RWPE2 (cell line): ENCODE results near the gene NUPR1.

Experiments used
- ATAC-seq: fragments of 200-7000 bp; cut with Tn5 transposase; 3 replicates; pipeline ENCODE4 v1.9.1; 2021; ENCODE audit warnings: low read depth
- DNase-seq: peaks from one replicate; pipeline ENCODE4 v3.0.0-alpha.2; 2020; ENCODE audit warnings: low spot score
- H3K27ac ChIP-seq: fragments of 450-650 bp; 2 replicates; pipeline ENCODE4 v1.5.1; 2017; ENCODE audit warnings: mild to moderate bottlenecking; ENCODE audit not compliant: poor library complexity, severe bottlenecking
- H3K27me3 ChIP-seq: fragments of 250-450 bp; sonication (Bioruptor Pico); 2 replicates; pipeline ENCODE4 v1.5.1; 2021; ENCODE audit warnings: mild to moderate bottlenecking, moderate library complexity; ENCODE audit not compliant: insufficient read depth, poor library complexity, severe bottlenecking
- H3K36me3 ChIP-seq: fragments of 250-450 bp; sonication (Bioruptor Pico); 2 replicates; pipeline ENCODE4 v1.5.1; 2020; ENCODE audit warnings: low read depth, mild to moderate bottlenecking, moderate library complexity
- H3K4me1 ChIP-seq: fragments of 250-450 bp; sonication (Bioruptor Pico); 2 replicates; pipeline ENCODE4 v1.5.1; 2021; ENCODE audit warnings: mild to moderate bottlenecking, moderate library complexity; ENCODE audit not compliant: insufficient read depth, poor library complexity, severe bottlenecking
- H3K4me3 ChIP-seq: fragments of 250-450 bp; sonication (Bioruptor Pico); 2 replicates; pipeline ENCODE4 v1.5.1; 2021; ENCODE audit warnings: mild to moderate bottlenecking, moderate library complexity; ENCODE audit not compliant: severe bottlenecking
- H3K9me3 ChIP-seq: fragments of 250-450 bp; sonication (Bioruptor Pico); 2 replicates; pipeline ENCODE4 v1.5.1; 2021; ENCODE audit warnings: mild to moderate bottlenecking, moderate library complexity; ENCODE audit not compliant: severe bottlenecking
- CTCF ChIP-seq: fragments of 450-650 bp; IDR thresholded peaks from one replicate; pipeline ENCODE4 v1.5.1; 2017; ENCODE audit warnings: mild to moderate bottlenecking, moderate library complexity; ENCODE audit not compliant: poor library complexity, severe bottlenecking

The NUPR1 gene

GRCh38 chr16:28555561-28555960 lies 16.8 kb upstream of the NUPR1 start:
- TF ChIP-seq CTCF = no peak
- peaks cover 16% of the 10 kb centered on the region for H3K36me3 ChIP-seq
- H3K27ac ChIP-seq = no peak overlapping the region
- H3K4me3 ChIP-seq = no peak overlapping the region
- H3K4me1 ChIP-seq = peaks cover 4% of the 10 kb centered on the region
- ATAC-seq (no peak), DNase-seq (no peak)
- no peaks in the 10 kb centered on the region for H3K27me3 ChIP-seq
- no peaks in the 10 kb centered on the region for H3K9me3 ChIP-seq

DNA sequence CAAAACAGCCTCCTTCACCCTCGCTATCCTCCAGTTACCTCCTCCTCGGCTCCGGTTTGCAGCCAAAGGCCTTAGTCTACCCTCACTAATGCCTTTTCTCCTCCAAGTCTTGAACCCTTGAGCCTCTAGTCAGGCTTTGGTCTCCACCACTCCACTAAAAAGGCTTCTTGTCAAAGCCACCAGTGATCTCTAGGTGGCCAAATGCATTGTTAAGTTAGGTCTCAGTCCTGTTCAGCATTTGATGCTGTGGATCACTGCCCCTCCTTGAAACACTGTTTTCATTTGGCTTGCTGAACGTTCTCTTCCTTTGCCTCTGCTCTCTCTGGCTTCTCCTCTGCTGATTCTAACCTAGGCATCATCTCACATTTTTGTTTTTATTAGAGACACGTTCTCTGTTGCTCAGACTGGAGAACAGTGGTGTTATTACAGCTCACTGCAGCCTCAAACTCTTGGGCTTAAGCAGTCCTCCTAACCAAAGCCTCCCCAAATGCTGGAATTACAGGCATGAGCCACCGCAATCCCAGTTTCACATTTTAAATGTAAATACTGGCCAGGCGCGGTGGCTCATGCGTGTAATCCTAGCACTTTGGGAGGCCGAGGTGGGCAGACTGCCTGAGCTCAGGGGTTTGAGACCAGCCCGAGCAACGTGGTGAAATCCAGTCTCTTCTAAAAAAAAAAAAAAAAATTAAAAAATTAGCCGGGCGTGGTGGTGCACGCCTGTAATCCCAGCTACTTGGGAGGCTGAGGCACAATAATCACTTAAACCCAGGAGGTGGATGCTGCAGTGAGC lies 16.1 kb upstream of the NUPR1 start:
- peaks cover 4% of the 10 kb centered on the region for H3K4me1 ChIP-seq
- DNase-seq (no peak), ATAC-seq (peak; percentile 5; the same call in 1 of the 3 replicates)
- H3K36me3 ChIP-seq = peaks cover 16% of the 10 kb centered on the region
- H3K4me3 ChIP-seq = peak overlapping the region; percentile 69
- H3K27ac ChIP-seq = no peak overlapping the region
- no peak for TF ChIP-seq CTCF
- H3K9me3 ChIP-seq = no peaks in the 10 kb centered on the region
- no peaks in the 10 kb centered on the region for H3K27me3 ChIP-seq

GRCh38 chr16:28553776-28554633 lies 15.2 kb upstream of the NUPR1 start, which contains the start of gene SGF29:
Gene SGF29 (plus strand): TSS chr16:28553920. CDS start chr16:28581070, 27,150 bp downstream.
- peak; percentile 84 for ATAC-seq
- peak within 1 kb of the TSS; percentile 42 for H3K27ac ChIP-seq

DNA sequence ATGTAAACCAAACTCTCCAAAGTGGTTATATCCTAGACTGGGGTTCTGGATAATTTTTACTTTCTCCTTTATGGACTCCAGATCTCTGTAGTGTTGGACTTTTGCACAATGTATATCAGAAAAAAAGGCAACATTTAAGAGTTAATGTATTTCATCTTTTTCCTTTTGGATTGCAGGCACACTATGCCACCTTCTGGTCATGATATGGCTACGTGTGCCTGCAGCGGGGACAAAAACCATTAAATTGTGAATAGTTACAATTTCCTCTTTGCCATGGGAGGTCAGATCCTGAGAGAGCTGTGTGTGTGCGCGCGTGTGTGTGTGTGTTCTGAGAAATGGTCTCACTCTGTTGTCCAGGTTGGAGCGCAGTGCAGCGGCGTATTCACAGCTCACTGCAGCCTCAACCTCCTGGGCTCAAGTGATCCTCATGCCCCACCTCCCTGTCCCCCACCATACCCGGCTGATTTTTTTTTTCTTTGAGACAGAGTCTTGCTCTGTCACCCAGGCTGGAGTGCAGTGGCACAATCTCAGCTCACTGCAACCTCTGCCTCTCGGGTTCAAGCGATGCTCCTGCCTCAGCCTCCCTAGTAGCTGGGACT lies 10.6 kb upstream of the NUPR1 start:
- Histone ChIP-seq H3K36me3 (no peaks in the 10 kb centered on the region), H3K4me3 (no peak overlapping the region), H3K4me1 (peaks cover 4% of the 10 kb centered on the region), H3K27ac (no peak overlapping the region), H3K27me3 (no peaks in the 10 kb centered on the region), H3K9me3 (no peaks in the 10 kb centered on the region)
- DNase-seq = no peak
- ATAC-seq = no peak
- TF ChIP-seq CTCF = peak; percentile 69

More at GRCh38 chr16:28553776-28554633, 15.2 kb upstream of the NUPR1 start, which contains the start of gene SGF29:
- Histone ChIP-seq H3K4me3 (peak within 1 kb of the TSS; percentile 69), H3K4me1 (peaks cover 4% of the 10 kb centered on the region), H3K9me3 (no peaks in the 10 kb centered on the region), H3K27me3 (no peaks in the 10 kb centered on the region), H3K36me3 (peaks cover 16% of the 10 kb centered on the region)
- DNase-seq = peak; percentile 84
- TF ChIP-seq CTCF = peak; percentile 47
